Ishikawa (cell line): ENCODE measurements around the gene FBXO47.
A peak's percentile ranks its signal among the peaks of the same experiment; 100 is the strongest.

Source experiments
- CEBPB ChIP-seq: IDR thresholded peaks from 2 replicates; pipeline ENCODE4 v1.6.1; 2012
- CREB1 ChIP-seq: IDR thresholded peaks from 2 replicates; pipeline ENCODE4 v1.6.1; 2012; ENCODE audit warnings: low read depth
- EGR1 ChIP-seq: IDR thresholded peaks from 2 replicates; pipeline ENCODE4 v1.6.1; 2012
- EP300 ChIP-seq: IDR thresholded peaks from 2 replicates; pipeline ENCODE4 v1.6.1; 2012; ENCODE audit warnings: borderline replicate concordance
- FOXM1 ChIP-seq: IDR thresholded peaks from 2 replicates; pipeline ENCODE4 v1.6.1; 2012; ENCODE audit warnings: low read depth, borderline replicate concordance
- NFIC ChIP-seq: IDR thresholded peaks from 2 replicates; pipeline ENCODE4 v1.6.1; 2012
- RAD21 ChIP-seq: IDR thresholded peaks from 2 replicates; pipeline ENCODE4 v1.6.1; 2012; ENCODE audit warnings: low read depth
- TAF1 ChIP-seq: IDR thresholded peaks from 2 replicates; pipeline ENCODE4 v1.6.1; 2012; ENCODE audit warnings: low read depth, mild to moderate bottlenecking
- TCF12 ChIP-seq: IDR thresholded peaks from 2 replicates; pipeline ENCODE4 v1.6.1; 2012; ENCODE audit warnings: low read depth
- TEAD4 ChIP-seq: IDR thresholded peaks from 2 replicates; pipeline ENCODE4 v1.6.1; 2012
- USF1 ChIP-seq: IDR thresholded peaks from 2 replicates; pipeline ENCODE4 v1.6.1; 2012
- ZBTB7A ChIP-seq: IDR thresholded peaks from 2 replicates; pipeline ENCODE4 v1.6.1; 2012; ENCODE audit warnings: low read depth
- TF ChIP-seq, protein P1 (sequence below): IDR thresholded peaks from 2 replicates; pipeline ENCODE4 v1.6.1; 2012
- TF ChIP-seq, protein P2 (sequence below): IDR thresholded peaks from 2 replicates; pipeline ENCODE4 v1.6.1; 2012; ENCODE audit warnings: low read depth, mild to moderate bottlenecking

Gene FBXO47

GRCh38 chr17:38940404-38940803 is 26.8 kb downstream of the FBXO47 start:
- TF ChIP-seq CEBPB (no peak), USF1 (0 out of 2 replicates have a peak, but pooled peaks have one; percentile 12)
- TF ChIP-seq, protein P1, sequence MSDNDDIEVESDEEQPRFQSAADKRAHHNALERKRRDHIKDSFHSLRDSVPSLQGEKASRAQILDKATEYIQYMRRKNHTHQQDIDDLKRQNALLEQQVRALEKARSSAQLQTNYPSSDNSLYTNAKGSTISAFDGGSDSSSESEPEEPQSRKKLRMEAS: no peak

- no peak for TF ChIP-seq EP300
- TF ChIP-seq NFIC: no peak
- no peak for TF ChIP-seq ZBTB7A
- TF ChIP-seq TEAD4: no peak
- TF ChIP-seq EGR1: no peak
- TF ChIP-seq CREB1: no peak
- TF ChIP-seq FOXM1: no peak
- TF ChIP-seq USF1: no peak
Observed at GRCh38 chr17:38939987-38940386, 27.2 kb downstream of the FBXO47 start.

DNA sequence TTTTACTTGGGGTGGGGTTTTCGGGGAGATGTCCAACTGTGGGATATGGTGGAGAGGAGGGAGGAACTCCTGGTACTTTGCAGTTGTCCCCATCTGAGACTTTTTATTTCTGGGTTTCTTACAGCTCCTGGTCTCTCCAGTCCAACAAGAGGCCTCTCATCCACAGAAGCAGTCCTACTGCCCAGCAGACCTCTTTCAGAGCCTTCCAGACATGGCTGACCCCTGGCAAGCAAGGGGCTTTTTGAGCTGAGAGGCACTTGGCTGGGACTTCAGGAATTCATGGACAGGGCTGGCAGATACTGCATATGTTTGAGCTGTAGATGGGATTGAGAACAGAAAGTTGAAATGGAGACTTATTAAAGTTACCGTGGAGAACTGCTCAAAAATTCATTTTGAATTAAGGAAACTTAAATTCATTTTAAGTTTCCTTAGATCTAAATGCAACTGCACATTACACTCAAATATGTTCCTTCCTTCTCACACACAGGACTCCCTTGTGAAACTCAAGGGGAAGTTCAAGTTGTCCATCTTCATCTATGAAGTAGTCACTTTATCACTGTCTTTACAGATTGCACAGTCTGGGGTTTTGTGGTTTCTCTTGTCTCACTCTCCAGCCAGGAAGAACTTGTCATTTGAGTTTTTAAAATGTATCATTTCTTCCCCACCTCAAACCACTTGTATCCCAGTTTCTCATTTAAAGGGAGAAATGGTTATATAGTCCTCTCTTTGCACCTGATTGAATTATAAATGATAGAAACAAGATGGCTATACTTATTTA is 40.7 kb downstream of the FBXO47 start:
- TF ChIP-seq ZBTB7A (no peak), CREB1 (no peak), FOXM1 (no peak)
- TF ChIP-seq, protein P2, sequence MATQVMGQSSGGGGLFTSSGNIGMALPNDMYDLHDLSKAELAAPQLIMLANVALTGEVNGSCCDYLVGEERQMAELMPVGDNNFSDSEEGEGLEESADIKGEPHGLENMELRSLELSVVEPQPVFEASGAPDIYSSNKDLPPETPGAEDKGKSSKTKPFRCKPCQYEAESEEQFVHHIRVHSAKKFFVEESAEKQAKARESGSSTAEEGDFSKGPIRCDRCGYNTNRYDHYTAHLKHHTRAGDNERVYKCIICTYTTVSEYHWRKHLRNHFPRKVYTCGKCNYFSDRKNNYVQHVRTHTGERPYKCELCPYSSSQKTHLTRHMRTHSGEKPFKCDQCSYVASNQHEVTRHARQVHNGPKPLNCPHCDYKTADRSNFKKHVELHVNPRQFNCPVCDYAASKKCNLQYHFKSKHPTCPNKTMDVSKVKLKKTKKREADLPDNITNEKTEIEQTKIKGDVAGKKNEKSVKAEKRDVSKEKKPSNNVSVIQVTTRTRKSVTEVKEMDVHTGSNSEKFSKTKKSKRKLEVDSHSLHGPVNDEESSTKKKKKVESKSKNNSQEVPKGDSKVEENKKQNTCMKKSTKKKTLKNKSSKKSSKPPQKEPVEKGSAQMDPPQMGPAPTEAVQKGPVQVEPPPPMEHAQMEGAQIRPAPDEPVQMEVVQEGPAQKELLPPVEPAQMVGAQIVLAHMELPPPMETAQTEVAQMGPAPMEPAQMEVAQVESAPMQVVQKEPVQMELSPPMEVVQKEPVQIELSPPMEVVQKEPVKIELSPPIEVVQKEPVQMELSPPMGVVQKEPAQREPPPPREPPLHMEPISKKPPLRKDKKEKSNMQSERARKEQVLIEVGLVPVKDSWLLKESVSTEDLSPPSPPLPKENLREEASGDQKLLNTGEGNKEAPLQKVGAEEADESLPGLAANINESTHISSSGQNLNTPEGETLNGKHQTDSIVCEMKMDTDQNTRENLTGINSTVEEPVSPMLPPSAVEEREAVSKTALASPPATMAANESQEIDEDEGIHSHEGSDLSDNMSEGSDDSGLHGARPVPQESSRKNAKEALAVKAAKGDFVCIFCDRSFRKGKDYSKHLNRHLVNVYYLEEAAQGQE: no peak
- TF ChIP-seq, protein P1: no peak

GRCh38 chr17:38925263-38925995 is 41.8 kb downstream of the FBXO47 start, which contains the start of gene LASP1NB:
LASP1NB (plus strand) TSS chr17:38925614.
- no peak for TF ChIP-seq TEAD4
- no peak for TF ChIP-seq TCF12
- no peak for TF ChIP-seq TAF1
- TF ChIP-seq CEBPB: no peak
- TF ChIP-seq, protein P2: no peak
- no peak for TF ChIP-seq USF1

- TF ChIP-seq USF1: no peak
- TF ChIP-seq RAD21: peak; percentile 4; the same call in 1 of the 2 replicates
- peak; percentile 72 for TF ChIP-seq TCF12
- TF ChIP-seq CEBPB: peak; percentile 56
- peak; percentile 94 for TF ChIP-seq NFIC
- TF ChIP-seq, protein P1: no peak
Observed at GRCh38 chr17:38922538-38923297, 44.5 kb downstream of the FBXO47 start.
